SK-N-SH (cell line): ENCODE measurements around the gene SLC24A3. TPM values are rescaled to one million over a fixed set of nuclear protein-coding genes. Genes with fewer than 3 reads are reported as not detected.

Experiments used
- CTCF ChIA-PET: fragments of 300-600, 350-600 bp; formaldehyde crosslinking; extraction: SDS; loops from one replicate; lab custom pipeline; 2021; lab: Yijun Ruan, JAX
- POLR2A ChIA-PET: fragments of 350-600 bp; sonication (Branson Sonifier 250); formaldehyde crosslinking; extraction: SDS; loops from one replicate; lab custom pipeline; 2020; ENCODE audit warnings: antibody characterized with exemption, inconsistent platforms; lab: Yijun Ruan, JAX
- DNase-seq: peaks from one replicate; pipeline ENCODE4 v3.0.0; 2012
- H2AFZ ChIP-seq: fragments of 200-600 bp; sonication (generic); 2 replicates; pipeline ENCODE4 v1.8.1; 2016; ENCODE audit warnings: antibody characterized with exemption, mild to moderate bottlenecking, low read depth
- H3F3A ChIP-seq: fragments of 200-600 bp; sonication (generic); replicated peaks from 2 replicates; pipeline ENCODE3; 2016; ENCODE audit warnings: antibody characterized with exemption, mild to moderate bottlenecking; ENCODE audit not compliant: insufficient read depth
- H3K27ac ChIP-seq, 2 experiments: fragments of 200-500 bp in 1 of 2; fragments of 200-600 bp in 1 of 2; sonication (Bioruptor generic) in 1 of 2; sonication (generic), shearing (Covaris generic) in 1 of 2; 2 replicates each; pipeline versions ENCODE4 v1.5.1 to v1.6.1; 2014 to 2016; ENCODE audit warnings: low read depth in 2 of 2, inconsistent platforms in 1 of 2, low read length in 1 of 2, mild to moderate bottlenecking in 1 of 2, mixed read lengths in 1 of 2
- H3K27me3 ChIP-seq: fragments of 200-600 bp; sonication (generic), shearing (Covaris generic); 2 replicates; pipeline ENCODE4 v1.6.1; 2016; ENCODE audit warnings: mixed run types; ENCODE audit not compliant: insufficient read depth
- H3K36me3 ChIP-seq, 2 experiments: fragments of 200-500 bp in 1 of 2; fragments of 200-600 bp in 1 of 2; sonication (Bioruptor generic) in 1 of 2; sonication (generic) in 1 of 2; replicated peaks in 1 of 2; 2 replicates each; pipeline versions ENCODE3 to v1.5.1; 2014 to 2016; ENCODE audit warnings: low read length in 1 of 2, mild to moderate bottlenecking in 1 of 2; ENCODE audit not compliant: insufficient read depth in 2 of 2, control insufficient read depth in 1 of 2
- H3K4me1 ChIP-seq, 2 experiments: fragments of 200-500 bp in 1 of 2; fragments of 200-600 bp in 1 of 2; sonication (Bioruptor generic) in 1 of 2; sonication (generic), shearing (Covaris generic) in 1 of 2; 2 replicates each; pipeline versions ENCODE4 v1.5.1 to v1.6.1; 2014 to 2016; ENCODE audit warnings: low read depth in 1 of 2, low read length in 1 of 2, mixed run types in 1 of 2; ENCODE audit not compliant: insufficient read depth in 2 of 2, control insufficient read depth in 1 of 2
- H3K4me2 ChIP-seq: fragments of 200-600 bp; sonication (generic), shearing (Covaris generic); 2 replicates; pipeline ENCODE4 v1.6.1; 2017; ENCODE audit warnings: mixed run types
- H3K4me3 ChIP-seq, 2 experiments: fragments of 200-500 bp in 1 of 2; fragments of 200-600 bp in 1 of 2; sonication (Bioruptor generic) in 1 of 2; sonication (generic), shearing (Covaris generic) in 1 of 2; 2 replicates each; pipeline versions ENCODE4 v1.5.1 to v1.8.1; 2014 to 2016; ENCODE audit warnings: low read depth in 2 of 2, inconsistent platforms in 1 of 2, low read length in 1 of 2, mild to moderate bottlenecking in 1 of 2, mixed read lengths in 1 of 2, moderate library complexity in 1 of 2
- H3K79me2 ChIP-seq: fragments of 200-600 bp; sonication (generic); 2 replicates; pipeline ENCODE4 v1.8.1; 2017; ENCODE audit warnings: mild to moderate bottlenecking; ENCODE audit not compliant: insufficient read depth
- H3K9ac ChIP-seq: fragments of 200-600 bp; sonication (generic); 2 replicates; pipeline ENCODE4 v1.6.1; 2017; ENCODE audit warnings: mixed run types
- H3K9me2 ChIP-seq: fragments of 200-600 bp; sonication (generic); 2 replicates; pipeline ENCODE4 v1.6.1; 2017; ENCODE audit warnings: mixed run types
- H3K9me3 ChIP-seq: fragments of 200-600 bp; sonication (generic); 2 replicates; pipeline ENCODE4 v1.6.1; 2017; ENCODE audit warnings: mixed run types, mild to moderate bottlenecking, moderate library complexity
- H4K20me1 ChIP-seq: fragments of 200-600 bp; sonication (generic); 2 replicates; pipeline ENCODE4 v1.6.1; 2017; ENCODE audit warnings: mild to moderate bottlenecking, mixed run types; ENCODE audit not compliant: insufficient read depth
- CHD2 ChIP-seq: fragments of 150-350 bp; IDR thresholded peaks from 2 replicates; pipeline ENCODE4 v1.6.1; 2018; ENCODE audit warnings: low read length; ENCODE audit not compliant: partially characterized antibody
- ELF1 ChIP-seq: IDR thresholded peaks from 2 replicates; pipeline ENCODE4 v1.4.0; 2012
- EZH2phosphoT487 ChIP-seq: fragments of 200-600 bp; sonication (generic); IDR thresholded peaks from 2 replicates; pipeline ENCODE4 v1.6.1; 2017; ENCODE audit warnings: low read depth, mixed run types, mild to moderate bottlenecking, antibody characterized with exemption, moderate library complexity, borderline replicate concordance
- FOSL2 ChIP-seq: IDR thresholded peaks from 2 replicates; pipeline ENCODE4 v1.4.0; 2012; ENCODE audit warnings: low read depth, mild to moderate bottlenecking, moderate library complexity, borderline replicate concordance
- FOXJ3 ChIP-seq: sonication (generic); formaldehyde crosslinking; IDR thresholded peaks from 2 replicates; pipeline ENCODE4 v1.5.1; 2020; ENCODE audit warnings: mild to moderate bottlenecking, missing genetic modification reagents
- FOXM1 ChIP-seq: IDR thresholded peaks from 2 replicates; pipeline ENCODE4 v1.4.0; 2012; ENCODE audit warnings: low read depth, mild to moderate bottlenecking
- GABPA ChIP-seq: IDR thresholded peaks from 2 replicates; pipeline ENCODE4 v1.4.0; 2012; ENCODE audit warnings: low read depth, mild to moderate bottlenecking
- IRF3 ChIP-seq: fragments of 150-350 bp; IDR thresholded peaks from 2 replicates; pipeline ENCODE4 v1.6.1; 2016; ENCODE audit warnings: mild to moderate bottlenecking, low read depth, low read length
- JUND ChIP-seq: IDR thresholded peaks from 2 replicates; pipeline ENCODE4 v1.4.0; 2012
- MAX ChIP-seq: IDR thresholded peaks from 2 replicates; pipeline ENCODE4 v1.4.0; 2012; ENCODE audit warnings: low read depth
- MEF2A ChIP-seq: IDR thresholded peaks from 2 replicates; pipeline ENCODE4 v1.4.0; 2012; ENCODE audit warnings: low read depth, borderline replicate concordance
- RCOR1 ChIP-seq: fragments of 150-350 bp; IDR thresholded peaks from 2 replicates; pipeline ENCODE4 v1.6.1; 2017; ENCODE audit warnings: antibody characterized with exemption, low read length
- TAF1 ChIP-seq: IDR thresholded peaks from 2 replicates; pipeline ENCODE4 v1.6.1; 2012; ENCODE audit warnings: low read depth, mild to moderate bottlenecking, low read length, moderate library complexity, borderline replicate concordance
- TCF12 ChIP-seq: IDR thresholded peaks from 2 replicates; pipeline ENCODE4 v1.4.0; 2012
- USF1 ChIP-seq: IDR thresholded peaks from 2 replicates; pipeline ENCODE4 v1.4.0; 2012; ENCODE audit warnings: low read depth, borderline replicate concordance
- YY1 ChIP-seq: IDR thresholded peaks from 2 replicates; pipeline ENCODE4 v1.4.0; 2012; ENCODE audit warnings: low read depth, mild to moderate bottlenecking
- WGBS: methylation state at CpG from one replicate; pipeline ENCODE4 v1.1.6; 2017; ENCODE audit warnings: low lambda C conversion rate; 5-methylcytosine and 5-hydroxymethylcytosine counted together
- polyA plus RNA-seq, 3 experiments: library from polyadenylated mRNA; depleted of rRNA; stranded (reverse); fragments of >200 nt; gene quantifications; 2 replicates each; pipeline ENCODE4 v1.2.3, GENCODE V29; 2012

Gene SLC24A3
- polyA plus RNA-seq, 1 of the 3 experiments (the other 2 are of a cell fraction), result not detected

GRCh38 chr20:19300395-19300794, 88.0 kb downstream of the SLC24A3 start:
- H3K9ac ChIP-seq, result no peak overlapping the region
- ChIA-PET CTCF (no interaction called here), POLR2A (no interaction called here)
- no peaks in the 10 kb centered on the region for H3K36me3 ChIP-seq
- no peak overlapping the region for H3K4me2 ChIP-seq
- no peak for DNase-seq
- no peak overlapping the region for H2AFZ ChIP-seq
- 7% methylated on average over 6 of the region's 6 CpGs for WGBS
- no peaks in the 10 kb centered on the region for H4K20me1 ChIP-seq
- H3K9me2 ChIP-seq, result no peaks in the 10 kb centered on the region
- H3F3A ChIP-seq, result no peaks in the 10 kb centered on the region
- H3K9me3 ChIP-seq, result no peaks in the 10 kb centered on the region
- H3K4me1 ChIP-seq, result no peaks in the 10 kb centered on the region; a peak in 1 of 4 replicates
- no peak for TF ChIP-seq TAF1
- no peak for TF ChIP-seq IRF3
- no peak for TF ChIP-seq GABPA
- no peak for TF ChIP-seq YY1
- no peak for TF ChIP-seq FOXM1
- no peak for TF ChIP-seq MAX
- no peak for TF ChIP-seq EZH2phosphoT487
- TF ChIP-seq JUND, result no peak
- no peak for TF ChIP-seq CHD2
- H3K27me3 ChIP-seq, result no peaks in the 10 kb centered on the region
- no peak overlapping the region for H3K4me3 ChIP-seq
- no peaks in the 10 kb centered on the region for H3K79me2 ChIP-seq
- H3K27ac ChIP-seq, result no peak overlapping the region

- TF ChIP-seq MEF2A, result no peak
- TF ChIP-seq RCOR1, result no peak
- TF ChIP-seq USF1, result no peak
- no peak for TF ChIP-seq CHD2
- no peak for TF ChIP-seq FOXJ3
- TF ChIP-seq TCF12, result no peak
- no peak for TF ChIP-seq ELF1
- no peak for TF ChIP-seq FOXM1
- TF ChIP-seq FOSL2, result no peak
- no peaks in the 10 kb centered on the region for H3K79me2 ChIP-seq
- DNase-seq, result no peak
These were observed 88.7 kb downstream of the SLC24A3 start for GRCh38 chr20:19301142-19301541.

More at GRCh38 chr20:19301142-19301541, 88.7 kb downstream of the SLC24A3 start:
- WGBS, result 0% methylated on average over 2 of the region's 2 CpGs
- Histone ChIP-seq H3K9me2 (no peaks in the 10 kb centered on the region), H3K9me3 (no peaks in the 10 kb centered on the region), H3K4me1 (no peaks in the 10 kb centered on the region; a peak in 1 of 4 replicates), H2AFZ (no peak overlapping the region), H3K4me3 (no peak overlapping the region), H3K4me2 (no peak overlapping the region), H3F3A (no peaks in the 10 kb centered on the region), H3K27ac (no peak overlapping the region), H3K36me3 (no peaks in the 10 kb centered on the region), H3K9ac (no peak overlapping the region), H3K27me3 (no peaks in the 10 kb centered on the region), H4K20me1 (no peaks in the 10 kb centered on the region)
- ChIA-PET CTCF (no interaction called here), POLR2A (no interaction called here)
